IMR-90 (cell line): Measurements from ENCODE around the gene OR2C3. TPM values are rescaled to one million over a fixed set of nuclear protein-coding genes. Genes with fewer than 3 reads are reported as not detected.

ENCODE experiments used
- polyA plus RNA-seq, 3 experiments: library from polyadenylated mRNA; depleted of rRNA; stranded (reverse); fragments of >200 nt; gene quantifications; 2 replicates each; pipeline ENCODE4 v1.2.3, GENCODE V29; 2012; ENCODE audit warnings: low replicate concordance in 1 of 3
- total RNA-seq: library from RNA; depleted of rRNA; stranded (reverse); fragments of >200 nt; gene quantifications from 2 replicates; pipeline ENCODE4 v1.2.3, GENCODE V29; 2012; rRNA removed

The OR2C3 gene
- total and polyA plus RNA-seq, 2 of the 4 experiments (the other 2 are of a cell fraction): not detected

Other genes starting within 250 kb of the OR2C3 start
- gene ZNF496, start 204.6 kb downstream of the OR2C3 start, total RNA-seq: 8.9 and 11.7 TPM in 2 replicates
- gene ZNF496, start 204.6 kb downstream of the OR2C3 start, polyA plus RNA-seq (2012; rRNA removed): 16.2 and 17.1 TPM in 2 replicates
- 0.18 TPM in 1 of 2 replicates, not detected in the other for gene NLRP3, start 120.3 kb downstream of the OR2C3 start, total RNA-seq
- gene NLRP3, start 120.3 kb downstream of the OR2C3 start, polyA plus RNA-seq (2012; rRNA removed): 0.03 TPM in 1 of 2 replicates, not detected in the other
- not detected in 2 replicates for gene OR2B11, start 78.3 kb downstream of the OR2C3 start, total RNA-seq
- not detected in 2 replicates for gene OR2B11, start 78.3 kb downstream of the OR2C3 start, polyA plus RNA-seq (2012; rRNA removed)
- not detected in 2 replicates for gene GCSAML, start 12.7 kb upstream of the OR2C3 start, total RNA-seq
- not detected in 2 replicates for gene GCSAML, start 12.7 kb upstream of the OR2C3 start, polyA plus RNA-seq (2012; rRNA removed)
- not detected in 2 replicates for gene OR2G2, start 51.9 kb upstream of the OR2C3 start, total RNA-seq
- gene OR2G2, start 51.9 kb upstream of the OR2C3 start, polyA plus RNA-seq (2012; rRNA removed): not detected in 2 replicates
- gene OR2G3, start 69.1 kb upstream of the OR2C3 start, total RNA-seq: not detected in 2 replicates
- gene OR2G3, start 69.1 kb upstream of the OR2C3 start, polyA plus RNA-seq (2012; rRNA removed): not detected in 2 replicates
- not detected in 2 replicates for gene OR13G1, start 143.3 kb upstream of the OR2C3 start, total RNA-seq
- gene OR13G1, start 143.3 kb upstream of the OR2C3 start, polyA plus RNA-seq (2012; rRNA removed): not detected in 2 replicates
- gene OR6F1, start 180.2 kb upstream of the OR2C3 start, total RNA-seq: not detected in 2 replicates
- gene OR6F1, start 180.2 kb upstream of the OR2C3 start, polyA plus RNA-seq (2012; rRNA removed): not detected in 2 replicates
- not detected in 2 replicates for gene OR14K1, start 202.2 kb upstream of the OR2C3 start, total RNA-seq
- not detected in 2 replicates for gene OR14K1, start 202.2 kb upstream of the OR2C3 start, polyA plus RNA-seq (2012; rRNA removed)
- gene OR14A2, start 211.7 kb upstream of the OR2C3 start, total RNA-seq: not detected in 2 replicates
- not detected in 2 replicates for gene OR14A2, start 211.7 kb upstream of the OR2C3 start, polyA plus RNA-seq (2012; rRNA removed)
- gene OR1C1, start 224.1 kb upstream of the OR2C3 start, total RNA-seq: not detected in 2 replicates
- gene OR1C1, start 224.1 kb upstream of the OR2C3 start, polyA plus RNA-seq (2012; rRNA removed): not detected in 2 replicates